ENCODE measurements around the gene HRK.

GRCh38 chr12:116837097-116837496, 44.1 kb downstream of the HRK start:
- TF ChIP-seq POLR2A (IDR thresholded peaks at IDR 0.05; ENCODE audit: low read depth, low read length) (no peak), TAF1 (IDR thresholded peaks at IDR 0.05; ENCODE audit: borderline replicate concordance, low read depth, low read length) (no peak), POLR2AphosphoS5 (IDR thresholded peaks at IDR 0.05; ENCODE audit: low read depth, low read length) (no peak)
